RWPE1 (cell line): ENCODE data around the gene UXS1.

Experiments used
- CTCF ChIA-PET: fragments of 350-600 bp; sonication (Branson Sonifier 250); formaldehyde crosslinking; extraction: SDS; loops from one replicate; lab custom pipeline; 2021; lab: Yijun Ruan, JAX
- POLR2A ChIA-PET: fragments of 400-600 bp; formaldehyde crosslinking; extraction: SDS; loops from one replicate; lab custom pipeline; 2020; ENCODE audit warnings: antibody characterized with exemption; ENCODE audit not compliant: low non-redundant PET; lab: Yijun Ruan, JAX
- DNase-seq: peaks from one replicate; pipeline ENCODE4 v3.0.0; 2012; ENCODE audit warnings: low spot score
- H3K27ac ChIP-seq: fragments of 450-650 bp; 2 replicates; pipeline ENCODE4 v1.5.1; 2017
- TF ChIP-seq, protein P1 (sequence below): fragments of 450-650 bp; conservative IDR thresholded peaks from 2 replicates; pipeline ENCODE4 v1.5.1; 2017; ENCODE audit warnings: low read depth, mild to moderate bottlenecking

UXS1 gene

DNA sequence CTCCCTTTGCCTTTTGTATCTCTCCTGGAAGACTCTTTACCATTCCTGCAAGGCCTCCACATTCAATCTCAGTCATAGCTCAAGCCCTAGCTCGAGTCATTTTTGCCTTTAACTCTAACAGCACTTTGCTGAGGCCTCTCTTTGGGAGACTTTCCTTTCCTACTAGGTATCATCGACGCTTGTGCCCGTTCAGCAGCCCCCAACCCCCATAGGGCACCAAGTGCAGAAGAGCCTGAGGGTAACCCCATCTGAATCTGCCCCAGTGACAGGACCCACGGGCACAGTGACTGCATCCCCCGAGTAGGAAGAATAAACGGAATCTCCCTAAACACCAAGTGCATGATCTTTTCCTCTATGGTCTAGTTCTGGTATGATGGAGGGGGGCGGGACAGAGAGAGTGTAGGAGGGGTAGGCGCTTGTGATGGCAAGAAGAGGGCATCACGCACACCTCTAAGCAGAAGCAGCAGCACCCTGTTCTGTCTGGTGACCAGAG is 66.3 kb downstream of the UXS1 start:
- no peak overlapping the region for H3K27ac ChIP-seq
- POLR2A ChIA-PET = no interaction called here
- DNase-seq = no peak
- CTCF ChIA-PET = no interaction called here
- TF ChIP-seq, protein P1, sequence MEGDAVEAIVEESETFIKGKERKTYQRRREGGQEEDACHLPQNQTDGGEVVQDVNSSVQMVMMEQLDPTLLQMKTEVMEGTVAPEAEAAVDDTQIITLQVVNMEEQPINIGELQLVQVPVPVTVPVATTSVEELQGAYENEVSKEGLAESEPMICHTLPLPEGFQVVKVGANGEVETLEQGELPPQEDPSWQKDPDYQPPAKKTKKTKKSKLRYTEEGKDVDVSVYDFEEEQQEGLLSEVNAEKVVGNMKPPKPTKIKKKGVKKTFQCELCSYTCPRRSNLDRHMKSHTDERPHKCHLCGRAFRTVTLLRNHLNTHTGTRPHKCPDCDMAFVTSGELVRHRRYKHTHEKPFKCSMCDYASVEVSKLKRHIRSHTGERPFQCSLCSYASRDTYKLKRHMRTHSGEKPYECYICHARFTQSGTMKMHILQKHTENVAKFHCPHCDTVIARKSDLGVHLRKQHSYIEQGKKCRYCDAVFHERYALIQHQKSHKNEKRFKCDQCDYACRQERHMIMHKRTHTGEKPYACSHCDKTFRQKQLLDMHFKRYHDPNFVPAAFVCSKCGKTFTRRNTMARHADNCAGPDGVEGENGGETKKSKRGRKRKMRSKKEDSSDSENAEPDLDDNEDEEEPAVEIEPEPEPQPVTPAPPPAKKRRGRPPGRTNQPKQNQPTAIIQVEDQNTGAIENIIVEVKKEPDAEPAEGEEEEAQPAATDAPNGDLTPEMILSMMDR = no peak

DNA sequence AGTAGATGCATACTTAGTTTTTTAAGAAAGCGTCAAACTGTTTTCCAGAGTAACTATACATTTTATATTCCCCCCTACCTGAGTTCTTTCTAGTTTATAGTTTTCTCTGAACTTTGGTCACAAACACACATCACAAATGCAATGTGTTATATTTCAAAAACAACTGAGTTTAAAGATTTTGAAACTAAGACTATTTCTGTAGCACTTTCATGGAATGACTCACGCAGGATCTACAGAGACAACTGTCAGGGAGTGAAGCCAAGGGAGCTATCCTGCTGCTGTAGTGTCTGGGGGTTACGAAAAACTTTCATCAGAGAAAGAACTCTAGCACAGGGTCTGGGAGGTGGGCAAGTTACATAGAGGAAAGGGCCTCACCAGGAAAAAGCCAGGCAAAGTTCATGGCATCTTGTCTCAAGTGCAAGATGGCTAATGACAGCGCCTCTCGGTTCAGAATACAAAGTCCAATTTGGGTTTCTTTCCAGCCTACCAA is 66.8 kb downstream of the UXS1 start:
- CTCF ChIA-PET = no interaction called here
- POLR2A ChIA-PET = no interaction called here
- no peak overlapping the region for H3K27ac ChIP-seq
- TF ChIP-seq, protein P1 = no peak
- no peak for DNase-seq

DNA sequence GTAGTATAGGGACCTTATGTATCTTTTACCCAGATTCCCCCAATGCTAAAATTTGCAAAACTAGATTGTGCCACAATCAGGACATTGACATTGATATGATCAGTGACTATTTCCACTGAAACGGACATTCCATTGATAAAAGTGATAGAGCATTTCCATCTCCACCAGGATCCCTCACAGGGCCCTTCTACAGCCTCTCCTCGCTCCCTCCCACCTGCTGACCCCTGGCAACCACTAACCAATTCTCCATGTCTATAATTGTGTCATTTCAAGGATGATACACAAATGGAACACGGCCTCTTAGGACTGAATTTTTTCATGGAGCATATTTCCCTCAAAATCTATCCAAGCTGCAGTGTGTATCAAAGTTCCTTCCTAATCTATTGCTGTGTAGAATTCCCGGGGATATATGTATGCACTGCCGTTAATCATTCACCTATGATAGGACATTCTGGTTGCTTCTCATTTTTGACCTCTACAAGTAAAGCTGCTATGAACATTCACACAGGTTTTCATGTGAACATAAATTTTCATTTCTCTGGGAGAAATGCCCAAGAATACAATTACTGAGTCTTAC is 67.3 kb downstream of the UXS1 start:
- no peak for DNase-seq
- H3K27ac ChIP-seq = no peak overlapping the region
- ChIA-PET POLR2A (no interaction called here), CTCF (no interaction called here)
- TF ChIP-seq, protein P1 = no peak

DNA sequence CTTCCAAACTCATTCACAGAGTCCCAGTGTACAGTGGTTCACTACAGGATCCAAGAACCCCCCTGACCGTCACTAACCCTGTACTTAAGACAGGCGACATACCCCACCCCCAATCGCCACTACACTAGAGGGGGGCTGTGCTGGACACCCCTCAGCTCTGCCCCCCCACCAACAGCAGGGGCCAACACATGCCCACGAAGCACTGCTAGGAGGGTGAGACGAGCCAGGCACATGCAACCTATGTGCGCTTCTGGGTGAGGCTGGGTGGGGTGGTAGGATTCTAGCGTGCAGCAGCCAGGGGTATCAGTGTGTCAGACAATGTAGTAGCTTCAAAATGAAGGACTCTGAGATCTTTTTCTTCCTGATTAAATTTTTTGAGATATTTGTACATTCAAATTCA is 67.8 kb downstream of the UXS1 start:
- ChIA-PET POLR2A (no interaction called here), CTCF (no interaction called here)
- TF ChIP-seq, protein P1 = no peak
- no peak for DNase-seq
- H3K27ac ChIP-seq = no peak overlapping the region

DNA sequence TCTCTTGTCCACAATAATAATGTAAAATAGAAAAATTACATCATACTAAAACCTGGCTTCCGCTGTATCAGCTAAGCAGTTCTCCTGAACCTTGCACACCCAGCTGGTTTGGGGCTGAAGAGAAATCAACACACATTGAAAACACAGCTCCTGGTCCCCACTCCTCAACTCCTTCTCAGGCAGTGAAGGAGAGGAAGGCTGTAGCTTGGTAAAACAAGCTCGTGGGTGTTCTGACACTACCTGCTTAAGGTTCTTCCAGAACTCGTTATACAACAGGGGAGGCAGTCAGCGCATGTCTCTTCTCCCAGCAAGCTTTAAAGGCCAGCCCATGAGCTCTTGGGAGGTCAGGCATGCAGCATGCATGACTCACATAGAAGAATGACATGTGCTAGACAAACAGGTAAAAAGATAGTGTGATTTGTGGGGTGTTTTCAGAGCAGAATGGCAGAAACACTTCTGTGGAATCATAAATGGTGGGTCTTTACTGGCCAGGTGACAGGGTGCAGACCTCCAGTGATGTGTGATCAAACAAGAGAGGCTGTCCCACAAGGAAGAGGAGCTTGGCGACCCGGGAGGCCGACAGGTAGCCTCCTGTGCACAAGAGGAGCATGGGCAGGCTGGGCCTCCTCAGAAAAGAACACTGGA is 69.1 kb downstream of the UXS1 start:
- H3K27ac ChIP-seq = no peak overlapping the region
- TF ChIP-seq, protein P1 = no peak
- ChIA-PET CTCF (interaction anchor here (0.6 to 0.7 kb wide), 2 partner anchors 417 to 885 kb away, joined by 3 to 4 read pairs; no protein-coding TSS in a partner anchor), POLR2A (interaction anchor here (0.8 kb wide), 1 partner anchor 20 kb away, joined by 3 read pairs; no protein-coding TSS in a partner anchor)
- DNase-seq = peak; percentile 53

DNA sequence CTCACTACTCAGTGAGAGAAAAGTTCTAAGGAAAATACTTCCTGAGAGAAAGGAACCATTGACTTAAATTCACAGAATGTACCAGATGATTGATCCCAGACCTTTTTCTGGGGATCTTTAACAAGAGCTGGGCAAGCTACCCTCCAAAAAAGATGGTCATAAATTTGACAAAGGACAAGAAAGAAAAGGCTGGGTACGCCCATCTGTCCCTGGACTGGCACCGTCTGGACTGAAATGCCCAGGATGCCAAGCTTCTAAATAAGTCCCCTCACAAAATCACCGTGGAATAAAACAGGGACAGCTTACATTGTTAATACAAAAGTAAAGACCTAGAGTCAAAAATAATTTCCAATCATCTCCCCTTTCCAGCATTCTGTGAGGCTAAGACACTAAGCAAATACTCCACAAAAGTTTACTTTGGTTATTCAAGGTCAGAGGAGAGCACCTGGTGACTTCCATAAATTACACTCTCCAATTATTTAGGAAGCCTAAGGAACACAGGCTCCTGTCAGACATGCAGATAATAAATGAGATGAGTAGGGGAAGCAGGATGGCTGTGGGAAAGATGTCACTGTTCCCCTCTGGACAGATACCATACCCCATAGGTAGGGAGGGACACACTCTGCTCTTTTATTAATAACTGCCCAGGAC is 69.9 kb downstream of the UXS1 start:
- CTCF ChIA-PET = no interaction called here

More for the DNA sequence above, 69.9 kb downstream of the UXS1 start:
- H3K27ac ChIP-seq = no peak overlapping the region
- DNase-seq = no peak
- TF ChIP-seq, protein P1 = no peak
- POLR2A ChIA-PET = interaction anchor here (0.8 kb wide), 1 partner anchor 19 kb away, joined by 3 read pairs; no protein-coding TSS in a partner anchor
